CD4-positive, alpha-beta T cell (primary cell): ENCODE data around the gene SNX24. TPM values are rescaled to one million over a fixed set of nuclear protein-coding genes. Genes with fewer than 3 reads are reported as not detected.

ENCODE experiments used
- ATAC-seq: fragments of 200-7000 bp; cut with Tn5 transposase; one replicate; pipeline ENCODE4 v1.10.0; 2022; ENCODE audit warnings: mild to moderate bottlenecking; ENCODE audit not compliant: poor library complexity
- CTCF ChIA-PET: fragments of 350-600 bp; sonication (Branson Sonifier 250); formaldehyde crosslinking; loops from one replicate; lab custom pipeline; 2021; ENCODE audit warnings: antibody characterized with exemption, inconsistent platforms; lab: Charles Lee
- POLR2A ChIA-PET: fragments of 350-600 bp; sonication (Branson Sonifier 250); formaldehyde crosslinking; loops from one replicate; lab custom pipeline; 2021; ENCODE audit warnings: antibody characterized with exemption, inconsistent platforms; lab: Charles Lee
- DNase-seq, 14 experiments: peaks; one replicate each; pipeline ENCODE4 v3.0.0-alpha.2; 2013 to 2020; ENCODE audit warnings: mixed read lengths in 2 of 14
- H3K27ac ChIP-seq, 2 donors: one replicate each; pipeline versions ENCODE4 v1.5.1 to v1.7.0; 2013; ENCODE audit warnings: low read length in 2 of 2, low read depth in 1 of 2, mild to moderate bottlenecking in 1 of 2
- H3K27me3 ChIP-seq, 2 experiments: 1 replicate in 1 of 2; 2 replicates in 1 of 2; pipeline versions ENCODE4 v1.6.1 to v1.7.0; 2013; ENCODE audit warnings: low read length in 2 of 2, control low read depth in 1 of 2, mild to moderate bottlenecking in 1 of 2, moderate library complexity in 1 of 2; ENCODE audit not compliant: insufficient read depth in 2 of 2, control insufficient read depth in 1 of 2
- H3K36me3 ChIP-seq: one replicate; pipeline ENCODE4 v1.6.1; 2013; ENCODE audit warnings: low read length, control low read depth; ENCODE audit not compliant: insufficient read depth
- H3K4me1 ChIP-seq: one replicate; pipeline ENCODE4 v1.6.1; 2013; ENCODE audit warnings: low read length, control low read depth; ENCODE audit not compliant: insufficient read depth
- H3K4me3 ChIP-seq: one replicate; pipeline ENCODE4 v1.5.1; 2013; ENCODE audit warnings: mild to moderate bottlenecking, low read length, moderate library complexity
- H3K9me3 ChIP-seq, 2 experiments: 1 replicate in 1 of 2; 2 replicates in 1 of 2; pipeline versions ENCODE4 v1.6.1 to v1.7.0; 2013; ENCODE audit warnings: low read length in 2 of 2, mild to moderate bottlenecking in 2 of 2, control low read depth in 1 of 2, moderate library complexity in 1 of 2; ENCODE audit not compliant: control insufficient read depth in 1 of 2, insufficient read depth in 1 of 2
- H3K27ac Mint-ChIP-seq: one replicate; pipeline ENCODE4 v1.8.0; 2020; ENCODE audit warnings: mixed read lengths
- H3K27me3 Mint-ChIP-seq: one replicate; pipeline ENCODE4 v1.8.0; 2021; ENCODE audit warnings: mixed read lengths
- H3K36me3 Mint-ChIP-seq: one replicate; pipeline ENCODE4 v1.8.0; 2021; ENCODE audit warnings: low read depth, mixed read lengths
- H3K4me1 Mint-ChIP-seq: one replicate; pipeline ENCODE4 v1.8.0; 2021; ENCODE audit warnings: low read depth, mixed read lengths
- H3K4me3 Mint-ChIP-seq: one replicate; pipeline ENCODE4 v1.8.0; 2020; ENCODE audit warnings: mild to moderate bottlenecking, mixed read lengths
- H3K9me3 Mint-ChIP-seq: one replicate; pipeline ENCODE4 v1.8.0; 2020; ENCODE audit warnings: mixed read lengths
- CTCF ChIP-seq: fragments of 200-600 bp; IDR thresholded peaks from one replicate; pipeline ENCODE4 v1.8.0; 2022; ENCODE audit warnings: antibody characterized with exemption, mild to moderate bottlenecking
- intact Hi-C, 2 experiments: fragments of 100-400 bp; cut with DNase I in 1 of 2; cut with micrococcal nuclease in 1 of 2; formaldehyde crosslinking; loops; one replicate each; pipeline versions ENCODE4 v1.15.1 to v1.9.0; 2023 to 2025; cut with DNase I, micrococcal nuclease
- total RNA-seq, 174 experiments: library from RNA in 2 of 174; stranded (reverse) in 2 of 174; gene quantifications; one replicate each; pipeline ENCODE4 v1.2.3 and lab custom pipeline; 2021 to 2026

The SNX24 gene
- total RNA-seq, 2 experiments from 2014 or later: 2.3 to 3.0 TPM

DNA sequence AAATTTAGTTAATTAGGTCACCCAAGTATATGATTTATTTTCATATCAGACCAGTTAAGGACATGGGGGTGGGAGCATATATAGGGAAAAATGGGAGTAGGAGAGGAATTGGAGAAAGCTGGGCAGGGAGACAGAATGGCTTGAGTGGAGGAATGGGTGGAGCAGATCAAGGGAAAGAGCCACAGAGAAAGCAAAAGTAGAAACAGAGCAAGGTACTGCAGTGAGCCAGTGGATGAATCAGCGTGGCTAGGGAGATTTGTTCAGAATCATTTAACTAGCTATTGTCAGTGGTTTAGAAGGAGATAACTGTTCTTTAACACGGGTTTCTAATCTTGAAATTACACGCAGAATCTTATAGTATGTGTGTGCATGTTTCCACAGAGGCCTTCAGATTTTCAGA is 37.4 kb downstream of the SNX24 start:
- no peaks in the 10 kb centered on the region for H3K27me3 ChIP-seq

DNA sequence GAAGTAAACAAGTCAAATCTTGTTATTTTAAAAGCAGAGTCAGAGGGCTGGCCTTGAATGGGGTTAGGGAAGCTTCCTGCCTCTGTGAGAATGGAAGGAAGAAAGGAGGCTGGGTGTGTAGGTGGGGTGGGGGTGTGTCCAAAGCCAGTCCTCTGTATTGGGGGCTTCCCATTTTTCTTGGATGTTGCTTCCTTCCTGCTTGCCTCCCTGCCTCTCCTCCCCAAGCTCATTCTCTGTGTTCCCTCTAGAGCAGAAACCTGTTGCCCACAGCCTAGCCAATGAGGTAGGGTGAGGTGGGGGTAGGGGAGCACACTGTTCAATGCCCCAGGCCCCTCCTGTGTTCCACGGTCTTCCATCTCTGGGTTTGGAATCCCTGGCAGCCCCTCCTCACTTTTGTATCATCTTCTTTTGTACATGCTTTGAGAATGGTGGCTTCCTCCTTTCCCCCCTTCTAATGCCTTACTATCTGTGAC is 39.7 kb downstream of the SNX24 start:
- ChIA-PET POLR2A (no interaction called here), CTCF (no interaction called here)
- TF ChIP-seq CTCF: no peak
- DNase-seq (no peak), ATAC-seq (no peak)
- intact Hi-C loops: no loop called here
- no peaks in the 10 kb centered on the region for H3K4me1 ChIP-seq
- no peaks in the 10 kb centered on the region for H3K9me3 ChIP-seq
- Mint-ChIP-seq H3K27me3 (no peaks in the 10 kb centered on the region), H3K4me3 (no peak overlapping the region), H3K9me3 (no peaks in the 10 kb centered on the region), H3K36me3 (no peaks in the 10 kb centered on the region), H3K4me1 (peaks cover 4% of the 10 kb centered on the region), H3K27ac (no peak overlapping the region)
- H3K36me3 ChIP-seq: no peaks in the 10 kb centered on the region
- no peak overlapping the region for H3K4me3 ChIP-seq
- no peaks in the 10 kb centered on the region for H3K27me3 ChIP-seq
- H3K27ac ChIP-seq: no peak overlapping the region

More for the DNA sequence above, 37.4 kb downstream of the SNX24 start:
- ChIA-PET POLR2A (no interaction called here), CTCF (no interaction called here)
- Histone ChIP-seq H3K9me3 (no peaks in the 10 kb centered on the region), H3K36me3 (no peaks in the 10 kb centered on the region), H3K4me3 (no peak overlapping the region), H3K4me1 (no peaks in the 10 kb centered on the region), H3K27ac (no peak overlapping the region)
- intact Hi-C loops: no loop called here
- no peak for ATAC-seq
- Mint-ChIP-seq H3K36me3 (no peaks in the 10 kb centered on the region), H3K27me3 (no peaks in the 10 kb centered on the region), H3K4me3 (no peak overlapping the region), H3K9me3 (no peaks in the 10 kb centered on the region), H3K27ac (no peak overlapping the region), H3K4me1 (peaks cover 4% of the 10 kb centered on the region)
- no peak for TF ChIP-seq CTCF
- no peak for DNase-seq

- ATAC-seq (no peak), DNase-seq (no peak)
- POLR2A ChIA-PET: no interaction called here
- no peak overlapping the region for H3K27ac Mint-ChIP-seq
- peaks cover 4% of the 10 kb centered on the region for H3K4me1 Mint-ChIP-seq
- no peaks in the 10 kb centered on the region for H3K36me3 ChIP-seq
- no peaks in the 10 kb centered on the region for H3K27me3 Mint-ChIP-seq
- H3K4me1 ChIP-seq: no peaks in the 10 kb centered on the region
- CTCF ChIA-PET: no interaction called here
- no peaks in the 10 kb centered on the region for H3K9me3 Mint-ChIP-seq
- H3K27me3 ChIP-seq: no peaks in the 10 kb centered on the region
- intact Hi-C loops: no loop called here
- H3K9me3 ChIP-seq: no peaks in the 10 kb centered on the region
- no peak overlapping the region for H3K4me3 Mint-ChIP-seq
- H3K27ac ChIP-seq: no peak overlapping the region
- TF ChIP-seq CTCF: no peak
- no peaks in the 10 kb centered on the region for H3K36me3 Mint-ChIP-seq
- H3K4me3 ChIP-seq: no peak overlapping the region
Observed at GRCh38 chr5:122885891-122886290, 40.5 kb downstream of the SNX24 start.
